Ovary (tissue), 1 donor: ENCODE data around the gene RAB3D.

Experiments
- EP300 ChIP-seq: sonication (generic); formaldehyde crosslinking; IDR thresholded peaks from one replicate; pipeline ENCODE4 v1.6.1; 2017; ENCODE audit warnings: antibody characterized with exemption
- POLR2A ChIP-seq: fragments of 450-650 bp; IDR thresholded peaks from one replicate; pipeline ENCODE4 v1.6.1; 2017; ENCODE audit warnings: antibody characterized with exemption, mild to moderate bottlenecking, moderate library complexity

DNA sequence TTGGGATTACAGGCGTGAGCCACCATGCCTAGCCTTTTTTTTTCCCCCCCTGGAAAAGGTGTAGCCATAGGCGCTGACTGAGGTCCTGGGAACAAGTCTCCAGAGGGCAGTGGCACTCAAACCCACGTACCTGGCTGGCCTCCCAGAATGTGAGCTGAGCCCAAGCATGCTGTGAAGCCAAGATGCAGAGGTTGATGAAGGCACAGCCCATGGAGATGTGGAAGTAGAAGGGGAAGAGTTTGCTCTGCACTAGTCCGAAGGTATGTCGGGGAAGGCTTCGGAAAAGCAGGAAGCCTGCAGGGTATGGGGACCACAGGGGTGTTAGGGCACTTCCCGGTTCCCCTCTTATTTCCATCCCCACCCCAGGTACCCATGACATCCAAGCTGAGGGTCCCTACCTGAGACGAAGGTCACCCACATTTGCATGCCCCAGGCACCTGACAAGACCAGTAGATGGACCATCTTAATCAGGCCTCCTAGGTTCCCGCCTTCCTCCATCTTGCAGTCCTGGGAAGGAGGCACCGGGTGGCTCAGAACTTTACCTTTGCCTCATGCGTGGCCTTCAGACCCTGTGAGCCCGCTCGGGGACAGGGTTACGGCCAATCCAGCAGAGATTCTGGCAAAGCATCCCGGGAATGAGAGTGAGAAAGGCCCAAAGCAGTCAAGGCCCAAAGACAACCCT is 5.8 kb upstream of the RAB3D start:
- TF ChIP-seq EP300: no peak
- no peak for TF ChIP-seq POLR2A
